Activated CD8-positive, alpha-beta memory T cell treated with anti-CD3 and anti-CD28 coated beads for 1 hour (primary cell): ENCODE data around the gene ZFHX3.
A peak's percentile ranks its signal among the peaks of the same experiment; 100 is the strongest.

Experiments used
- DNase-seq, 2 donors: peaks; one replicate each; pipeline ENCODE4 v3.0.0-alpha.2; 2020; ENCODE audit warnings: low read depth in 1 of 2; ENCODE audit errors: extremely low read depth in 1 of 2

Gene ZFHX3

GRCh38 chr16:72837846-72838585 lies 209.9 kb downstream of the ZFHX3 start:
- DNase-seq, result no peak

GRCh38 chr16:72836985-72837384 lies 210.9 kb downstream of the ZFHX3 start:
- no peak for DNase-seq

DNA sequence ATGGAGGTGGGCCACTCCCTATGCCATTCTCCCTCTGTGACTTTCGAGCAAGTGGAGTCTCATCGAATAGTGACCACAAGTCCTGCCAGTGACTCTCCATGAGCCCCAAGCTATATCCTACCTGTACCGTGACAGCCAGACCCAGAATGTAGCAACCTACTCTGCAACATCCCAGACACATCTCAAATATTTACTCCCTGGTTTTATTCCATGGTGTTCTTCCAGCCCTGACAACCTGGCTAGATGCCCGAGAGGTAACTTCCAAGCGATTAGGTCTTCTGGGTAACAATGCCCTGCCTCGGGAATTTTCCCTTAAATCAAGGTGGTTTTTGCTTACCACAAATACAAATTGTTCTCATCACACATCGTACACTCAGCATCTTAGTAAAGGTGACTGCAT lies 211.7 kb downstream of the ZFHX3 start:
- DNase-seq, result no peak

DNA sequence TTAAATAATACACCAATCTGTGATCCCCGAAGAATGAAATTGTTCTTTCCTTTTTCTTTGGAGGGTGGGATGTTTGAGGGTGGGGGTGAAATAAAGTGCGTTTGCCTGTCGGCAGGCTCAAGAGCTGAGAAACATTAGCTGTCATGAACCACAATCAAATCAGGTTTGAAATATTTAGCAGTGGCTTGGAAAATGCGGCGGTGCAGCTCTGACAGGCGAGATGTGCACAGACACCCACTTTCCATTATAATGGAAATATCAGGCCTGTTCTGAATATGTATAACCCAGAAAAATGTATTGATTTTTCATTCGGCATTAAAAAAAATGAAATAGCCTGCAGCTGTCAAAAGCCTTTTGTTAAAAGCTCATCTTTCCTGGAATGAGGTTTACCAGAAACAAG lies 212.8 kb downstream of the ZFHX3 start:
- no peak for DNase-seq

DNA sequence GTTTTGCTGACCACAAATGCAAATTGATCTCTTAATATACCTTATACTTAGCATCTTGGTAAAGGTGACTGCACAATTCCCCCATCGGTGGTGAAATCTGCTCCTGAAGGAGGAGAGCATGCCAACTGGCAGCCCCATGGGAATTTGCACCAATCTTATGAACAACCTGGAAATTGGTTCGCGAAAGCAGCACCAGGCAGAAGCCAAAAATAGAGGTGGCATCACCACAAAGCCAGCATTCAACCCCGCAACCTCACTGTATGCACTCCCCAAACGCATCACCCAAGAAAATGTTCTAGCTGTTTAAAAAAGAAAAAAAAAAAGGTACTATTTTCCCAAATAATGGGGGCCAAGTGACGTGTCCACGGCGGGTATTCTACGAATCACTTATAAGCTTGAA lies 213.4 kb downstream of the ZFHX3 start:
- no peak for DNase-seq

DNA sequence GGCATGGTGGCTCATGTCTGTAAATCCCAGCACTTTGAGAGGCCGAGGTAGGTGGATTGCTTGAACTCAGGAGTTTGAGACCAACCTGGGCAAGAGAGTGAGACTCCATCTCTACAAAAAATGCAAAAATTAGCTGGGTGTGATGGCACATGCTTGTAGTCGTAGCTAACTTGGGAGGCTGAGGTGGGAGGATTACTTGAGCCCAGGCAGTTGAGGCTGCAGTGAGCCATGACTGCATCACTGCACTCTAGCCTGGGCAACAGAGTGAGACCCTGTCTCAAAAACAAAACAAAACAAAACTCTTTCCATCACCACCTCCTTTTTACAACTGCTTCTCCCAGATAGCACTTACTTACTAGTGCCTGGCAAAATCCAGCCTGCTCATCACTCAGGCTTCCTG lies 214.0 kb downstream of the ZFHX3 start:
- no peak for DNase-seq

- DNase-seq, result no peak
Observed at GRCh38 chr16:72833482-72833881, 214.4 kb downstream of the ZFHX3 start.

- DNase-seq, result peak; percentile 6 to 48
Observed at GRCh38 chr16:72832621-72833248, 215.2 kb downstream of the ZFHX3 start.

DNA sequence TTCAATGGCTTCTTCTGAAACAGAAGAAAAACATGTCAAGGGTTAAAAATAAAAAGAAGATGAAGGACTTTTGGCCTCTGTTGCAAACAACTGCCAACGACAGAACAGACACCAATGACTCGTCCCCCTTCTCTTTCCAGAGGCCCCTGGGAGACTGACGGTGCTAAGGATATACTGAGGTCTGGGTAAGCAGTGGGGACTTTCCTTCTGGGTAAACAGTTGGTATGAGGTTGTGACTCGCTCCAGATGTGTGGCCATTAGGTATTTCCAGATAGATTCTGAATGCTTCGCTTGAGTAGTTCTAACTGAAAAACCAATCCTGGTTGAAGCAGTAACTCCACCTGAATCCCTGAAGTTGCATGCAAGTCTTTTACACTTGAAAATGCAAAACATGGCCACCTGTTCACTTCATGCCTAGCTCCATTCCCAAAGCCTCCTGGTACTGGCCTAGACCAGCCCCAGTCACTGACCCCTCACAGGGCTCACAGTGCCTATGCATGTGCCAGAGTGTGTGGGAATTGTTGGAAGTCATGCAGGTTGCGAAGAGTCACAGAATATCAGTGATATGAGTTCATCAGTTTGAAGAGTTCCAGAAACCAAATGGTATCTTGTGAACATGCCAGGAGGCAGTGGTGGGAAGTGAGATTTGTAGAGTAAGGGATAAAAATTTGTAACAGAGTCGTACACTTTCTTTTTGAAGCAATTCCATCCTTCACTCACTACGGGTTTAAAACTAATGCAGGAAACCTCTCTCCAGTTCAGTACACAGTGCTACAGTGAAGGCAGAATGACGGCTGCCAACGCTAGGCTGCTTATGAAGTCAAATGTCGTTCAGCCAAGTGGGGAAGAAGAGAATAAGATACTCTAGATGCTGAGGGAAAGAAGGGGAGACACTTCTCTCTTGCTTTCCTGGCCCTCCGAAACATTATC lies 217.8 kb downstream of the ZFHX3 start:
- DNase-seq, result no peak

DNA sequence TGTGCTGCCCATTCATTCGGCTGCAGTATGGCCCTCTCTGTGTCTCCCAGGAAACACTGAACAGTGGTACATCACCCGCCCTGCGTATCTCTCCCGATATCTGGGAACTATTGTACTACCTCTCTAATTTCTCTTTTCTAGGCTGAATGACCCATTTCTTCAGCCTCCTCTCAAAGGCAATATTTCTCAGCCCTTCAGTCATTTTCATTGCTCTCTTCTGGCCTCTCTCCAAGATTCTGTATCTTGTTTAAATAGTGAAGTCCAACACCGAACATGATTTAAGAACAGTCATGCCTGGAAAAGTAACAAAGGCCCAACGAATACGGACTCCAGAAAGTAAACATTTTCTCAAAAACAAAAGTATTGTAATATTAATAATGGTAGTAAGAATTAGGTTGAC lies 220.1 kb downstream of the ZFHX3 start:
- no peak for DNase-seq

- no peak for DNase-seq
Observed at GRCh38 chr16:72825912-72826621, 221.9 kb downstream of the ZFHX3 start.

DNA sequence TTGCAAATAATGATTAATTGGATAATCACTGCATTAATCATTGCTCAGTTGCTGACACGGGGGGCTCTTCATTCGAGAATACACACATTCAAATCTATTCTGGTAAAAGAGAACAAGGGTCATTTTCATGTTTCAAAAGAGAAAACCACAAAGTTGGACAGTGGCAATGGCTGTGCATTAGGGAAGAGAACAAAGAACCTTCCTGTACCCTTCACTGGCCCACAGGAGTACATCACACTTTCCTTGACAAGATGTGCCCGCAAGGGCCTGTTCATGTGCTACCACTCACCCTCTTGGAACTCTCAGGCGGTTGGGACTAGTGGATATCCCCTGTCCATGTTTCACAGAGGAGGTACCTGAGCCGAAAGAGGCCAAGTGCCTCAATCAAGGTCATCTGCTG lies 223.2 kb downstream of the ZFHX3 start:
- no peak for DNase-seq

DNA sequence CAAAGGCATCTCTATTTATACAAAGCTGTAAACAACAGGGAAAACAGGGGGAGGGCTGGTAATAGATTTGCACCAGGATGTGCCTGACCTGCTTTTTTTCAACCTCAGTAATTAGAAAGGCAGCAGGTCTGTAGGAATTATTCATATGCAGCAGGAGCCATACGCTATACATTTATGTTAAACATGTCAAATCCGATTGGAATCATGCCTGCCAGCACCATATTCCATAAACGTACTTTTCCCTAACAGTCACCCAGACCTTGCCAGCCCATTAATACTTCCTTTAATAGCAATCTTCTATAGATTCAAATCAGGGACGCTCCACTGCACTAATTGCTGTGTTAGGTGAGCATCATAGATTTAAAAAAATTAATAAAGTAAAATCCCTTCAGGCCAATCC lies 223.9 kb downstream of the ZFHX3 start:
- no peak for DNase-seq

DNA sequence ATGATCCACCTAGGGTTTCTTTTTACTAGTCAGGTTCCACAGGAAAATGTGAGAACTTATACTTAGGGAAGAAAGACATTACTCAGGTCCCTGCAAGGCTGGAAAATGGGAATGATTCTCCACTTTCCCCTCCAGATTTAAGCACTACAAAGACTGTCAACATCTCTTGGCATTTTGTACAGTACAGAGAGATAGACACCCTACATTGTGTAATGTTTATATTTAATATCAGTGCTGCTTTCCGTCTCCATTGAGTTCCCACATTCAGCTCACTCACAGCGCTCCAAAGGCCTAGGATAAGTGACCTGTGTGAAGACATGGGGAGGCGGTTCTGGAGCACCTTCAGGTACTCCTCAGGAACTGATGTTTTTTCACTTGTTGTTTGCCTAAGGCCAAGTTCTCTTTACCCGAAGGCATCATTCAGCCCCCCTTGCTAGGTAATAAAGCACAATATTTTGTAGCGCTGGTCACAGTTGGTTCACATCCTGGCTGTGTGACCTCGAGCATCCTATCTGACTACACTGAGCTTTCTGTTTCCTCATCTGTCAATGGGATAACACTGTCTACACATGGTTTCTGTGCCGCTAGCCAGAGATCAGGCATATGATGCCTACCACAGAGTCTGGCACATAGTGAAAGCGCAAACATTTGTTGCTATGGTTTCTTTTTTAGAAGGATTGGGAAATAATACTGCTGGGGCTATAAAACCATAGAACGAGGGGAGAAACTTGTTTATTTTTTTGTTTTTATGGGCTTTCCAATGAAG lies 226.6 kb downstream of the ZFHX3 start:
- no peak for DNase-seq

- DNase-seq, result no peak
Observed at GRCh38 chr16:72819345-72819744, 228.6 kb downstream of the ZFHX3 start.

GRCh38 chr16:72818236-72818845 lies 229.6 kb downstream of the ZFHX3 start:
- no peak for DNase-seq

- no peak for DNase-seq
Observed at GRCh38 chr16:72815348-72816318, 232.3 kb downstream of the ZFHX3 start.

GRCh38 chr16:72814226-72814625 lies 233.7 kb downstream of the ZFHX3 start:
- DNase-seq, result no peak

DNA sequence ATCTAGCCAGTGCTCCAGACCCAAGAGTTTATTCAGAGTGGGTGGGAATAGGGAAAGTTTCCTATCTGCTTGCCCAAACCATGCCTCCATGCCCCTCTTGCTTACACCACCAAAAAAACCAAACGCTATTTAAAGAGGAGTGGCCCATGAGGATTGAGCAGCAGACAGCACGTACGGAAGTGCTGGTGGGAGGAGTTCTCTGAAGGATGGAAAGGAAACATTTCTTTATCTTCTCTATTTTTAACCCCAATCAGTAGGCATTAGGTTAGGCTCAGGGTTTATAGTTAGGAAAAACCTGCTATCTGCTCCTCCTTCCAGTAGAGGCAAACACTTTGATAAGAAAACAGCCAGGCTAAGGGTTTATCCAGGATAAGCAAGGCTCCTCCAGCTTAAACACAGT lies 235.3 kb downstream of the ZFHX3 start:
- DNase-seq, result no peak
